ENCODE measurements around the gene ITPK1.

ITPK1 gene

GRCh38 chr14:93012506-93012905 is 103.2 kb downstream of the ITPK1 start:
- no peak for DNase-seq (ENCODE audit: low read depth in 2 of 3, low spot score in 2 of 3)

- no peak for DNase-seq (ENCODE audit: low read depth in 2 of 3, low spot score in 2 of 3)
These were observed 103.9 kb downstream of the ITPK1 start for GRCh38 chr14:93011650-93012325.

GRCh38 chr14:93011141-93011529 is 104.6 kb downstream of the ITPK1 start:
- no peak for DNase-seq (ENCODE audit: low read depth in 2 of 3, low spot score in 2 of 3)

- no peak for DNase-seq (ENCODE audit: low read depth in 2 of 3, low spot score in 2 of 3)
These were observed 105.1 kb downstream of the ITPK1 start for GRCh38 chr14:93010522-93011140.

- no peak for DNase-seq (ENCODE audit: low read depth in 2 of 3, low spot score in 2 of 3)
These were observed 105.6 kb downstream of the ITPK1 start for GRCh38 chr14:93010130-93010499.

- no peak for DNase-seq (ENCODE audit: low read depth in 2 of 3, low spot score in 2 of 3)
These were observed 106.1 kb downstream of the ITPK1 start for GRCh38 chr14:93009471-93010129.

GRCh38 chr14:93008381-93008780 is 107.3 kb downstream of the ITPK1 start:
- DNase-seq (ENCODE audit: low read depth in 2 of 3, low spot score in 2 of 3), result no peak

GRCh38 chr14:93007225-93007997 is 108.3 kb downstream of the ITPK1 start:
- DNase-seq (ENCODE audit: low read depth in 2 of 3, low spot score in 2 of 3), result no peak

- DNase-seq (ENCODE audit: low read depth in 2 of 3, low spot score in 2 of 3), result no peak
These were observed 109.1 kb downstream of the ITPK1 start for GRCh38 chr14:93006567-93007051.

- no peak for DNase-seq (ENCODE audit: low read depth in 2 of 3, low spot score in 2 of 3)
These were observed 109.9 kb downstream of the ITPK1 start for GRCh38 chr14:93005838-93006237.

GRCh38 chr14:93005135-93005813 is 110.5 kb downstream of the ITPK1 start:
- DNase-seq (ENCODE audit: low read depth in 2 of 3, low spot score in 2 of 3), result no peak

GRCh38 chr14:93004699-93005082 is 111.0 kb downstream of the ITPK1 start:
- no peak for DNase-seq (ENCODE audit: low read depth in 2 of 3, low spot score in 2 of 3)

- no peak for DNase-seq (ENCODE audit: low read depth in 2 of 3, low spot score in 2 of 3)
These were observed 111.6 kb downstream of the ITPK1 start for GRCh38 chr14:93003945-93004698.

- no peak for DNase-seq (ENCODE audit: low read depth in 2 of 3, low spot score in 2 of 3)
These were observed 112.8 kb downstream of the ITPK1 start for GRCh38 chr14:93002851-93003298.

- DNase-seq (ENCODE audit: low read depth in 2 of 3, low spot score in 2 of 3), result no peak
These were observed 113.7 kb downstream of the ITPK1 start for GRCh38 chr14:93002049-93002448.

GRCh38 chr14:92998946-92999345 is 116.8 kb downstream of the ITPK1 start:
- DNase-seq (ENCODE audit: low read depth in 2 of 3, low spot score in 2 of 3), result no peak

- no peak for DNase-seq (ENCODE audit: low read depth in 2 of 3, low spot score in 2 of 3)
These were observed 118.2 kb downstream of the ITPK1 start for GRCh38 chr14:92997343-92998061.

GRCh38 chr14:92995620-92996019 is 120.1 kb downstream of the ITPK1 start:
- no peak for DNase-seq (ENCODE audit: low read depth in 2 of 3, low spot score in 2 of 3)

- DNase-seq (ENCODE audit: low read depth in 2 of 3, low spot score in 2 of 3), result no peak
These were observed 120.8 kb downstream of the ITPK1 start for GRCh38 chr14:92994942-92995341.

Measured in activated CD8-positive, alpha-beta memory T cell treated with anti-CD3 and anti-CD28 coated beads for 48 hours (primary cell).